HCT116 (cell line): Measurements from ENCODE around the gene CELSR3.

Experiments used
- CTCF ChIP-seq, 3 experiments: fragments of 200-600 bp in 1 of 3; sonication (generic) in 1 of 3; IDR thresholded peaks in 2 of 3; conservative IDR thresholded peaks in 1 of 3; 2 replicates each; pipeline ENCODE4 v1.5.1; 2012 to 2017; ENCODE audit warnings: low read depth in 2 of 3, low read length in 2 of 3, antibody characterized with exemption in 1 of 3, borderline replicate concordance in 1 of 3, control low read depth in 1 of 3, mild to moderate bottlenecking in 1 of 3, mixed read lengths in 1 of 3, mixed run types in 1 of 3, moderate library complexity in 1 of 3; ENCODE audit not compliant: insufficient read depth in 1 of 3
- POLR2A ChIP-seq: IDR thresholded peaks from 2 replicates; pipeline ENCODE4 v1.7.0; 2011; ENCODE audit warnings: borderline replicate concordance; ENCODE audit not compliant: insufficient read depth, insufficient read length; ENCODE audit errors: extremely low read depth
- POLR2AphosphoS5 ChIP-seq: IDR thresholded peaks from 2 replicates; pipeline ENCODE4 v1.6.1; 2011; ENCODE audit warnings: mild to moderate bottlenecking, low read depth, low read length, moderate library complexity
- RAD21 ChIP-seq: IDR thresholded peaks from 2 replicates; pipeline ENCODE4 v1.6.1; 2012; ENCODE audit warnings: low read depth, mild to moderate bottlenecking
- TCF7L2 ChIP-seq: IDR thresholded peaks from 2 replicates; pipeline ENCODE4 v1.7.0; 2011; ENCODE audit warnings: borderline replicate concordance, inconsistent platforms; ENCODE audit not compliant: insufficient read depth, insufficient read length; ENCODE audit errors: extremely low read depth
- YY1 ChIP-seq: IDR thresholded peaks from 2 replicates; pipeline ENCODE4 v1.6.1; 2011; ENCODE audit warnings: low read length, low read depth, moderate library complexity, mild to moderate bottlenecking; ENCODE audit not compliant: insufficient replicate concordance; ENCODE audit errors: extremely low read depth
- ZFX ChIP-seq: fragments of 450-650 bp; IDR thresholded peaks from 2 replicates; pipeline ENCODE4 v1.6.1; 2017

GRCh38 chr3:48587686-48588085 is 75.0 kb downstream of the CELSR3 start:
- TF ChIP-seq ZFX (no peak), RAD21 (no peak), POLR2A (no peak), POLR2AphosphoS5 (no peak), CTCF (IDR thresholded peaks at IDR 0.05 in 2 of 3, conservative IDR thresholded peaks at IDR 0.05 in 1 of 3; ENCODE audit: borderline replicate concordance in 1 of 3, insufficient read depth in 1 of 3, low read depth in 2 of 3, low read length in 2 of 3) (no peak), YY1 (no peak), TCF7L2 (no peak)
